Activated CD4-positive, alpha-beta T cell treated with anti-CD3 and anti-CD28 coated beads, Interleukin-2, amount 10 ng/mL, durations not matched to agents 7 days and 5 days (primary cell): ENCODE data around the gene MRPS33. TPM values are rescaled to one million over a fixed set of nuclear protein-coding genes. Genes with fewer than 3 reads are reported as not detected.
A peak's percentile ranks its signal among the peaks of the same experiment; 100 is the strongest.
"Not testable (repeated sequence)": the region's sequence is repeated elsewhere in the genome, so short reads cannot be mapped to it uniquely, and the experiment has no call there.

Experiments used
- CTCF ChIA-PET: fragments of 350-600 bp; sonication (Branson Sonifier 250); formaldehyde crosslinking; loops from one replicate; lab custom pipeline; 2021; ENCODE audit warnings: antibody characterized with exemption; lab: Charles Lee
- POLR2A ChIA-PET: fragments of 350-600 bp; sonication (Branson Sonifier 250); formaldehyde crosslinking; loops from one replicate; lab custom pipeline; 2021; ENCODE audit warnings: antibody characterized with exemption; lab: Charles Lee
- DNase-seq: peaks from one replicate; pipeline ENCODE4 v3.0.0-alpha.2; 2020
- H3K27ac Mint-ChIP-seq: one replicate; pipeline ENCODE4 v1.8.0; 2021; ENCODE audit warnings: mild to moderate bottlenecking, moderate library complexity, mixed read lengths
- H3K27me3 Mint-ChIP-seq: one replicate; pipeline ENCODE4 v1.8.0; 2021; ENCODE audit warnings: mixed read lengths
- H3K36me3 Mint-ChIP-seq: one replicate; pipeline ENCODE4 v1.8.0; 2021; ENCODE audit warnings: low read depth, mixed read lengths
- H3K4me1 Mint-ChIP-seq: one replicate; pipeline ENCODE4 v1.8.0; 2021; ENCODE audit warnings: mixed read lengths
- H3K4me3 Mint-ChIP-seq: one replicate; pipeline ENCODE4 v1.8.0; 2021; ENCODE audit warnings: mild to moderate bottlenecking, moderate library complexity, mixed read lengths
- H3K9me3 Mint-ChIP-seq: one replicate; pipeline ENCODE4 v1.8.0; 2021; ENCODE audit warnings: mixed read lengths
- total RNA-seq, 2 experiments: library from RNA; stranded (reverse); gene quantifications; one replicate each; pipeline ENCODE4 v1.2.3, GENCODE V29; 2021

Gene MRPS33
- total RNA-seq: 10 to 100 TPM; 69.1 to 72.6 TPM

DNA sequence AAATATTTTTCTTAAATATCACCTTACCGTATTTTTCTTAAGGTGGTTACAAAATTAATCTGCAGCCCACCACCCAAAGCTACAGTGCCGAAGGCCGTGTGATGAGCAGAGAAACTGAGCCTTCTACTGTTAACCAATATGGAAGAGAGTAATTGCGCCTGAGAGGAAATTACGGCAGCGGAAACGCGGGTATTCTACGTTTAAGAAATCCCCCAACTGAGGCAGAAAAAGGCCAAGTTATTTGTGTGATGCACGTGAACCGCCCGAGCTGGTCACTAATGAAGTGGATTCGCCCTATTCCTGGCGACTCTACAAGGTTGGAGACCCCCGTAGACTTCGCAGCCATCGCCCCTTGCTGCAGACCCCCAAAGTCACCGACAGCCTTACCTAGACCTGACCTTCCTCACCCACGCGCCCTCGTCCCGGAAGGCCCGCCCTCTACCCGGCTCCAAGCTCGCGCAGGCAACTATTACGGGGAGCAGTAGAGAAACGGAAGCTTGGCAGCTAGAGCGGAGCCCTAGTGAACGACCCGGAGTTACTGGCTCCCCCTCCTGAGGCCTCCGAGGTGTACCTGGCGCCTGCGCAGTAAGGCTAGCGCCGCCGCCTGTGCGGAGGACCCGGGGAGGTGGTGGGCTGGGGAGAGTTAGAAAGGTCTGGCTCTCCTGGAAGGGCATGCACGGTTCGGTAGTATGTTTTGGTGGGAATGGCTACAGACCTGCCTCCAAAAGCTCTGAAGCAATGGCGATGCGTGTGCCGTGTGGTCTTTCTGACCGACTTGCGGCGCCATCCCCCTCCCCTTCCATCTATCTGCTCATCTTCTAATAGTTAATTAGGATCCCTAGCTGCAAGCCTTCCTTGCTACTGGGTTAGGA, at the start of gene MRPS33:
Gene MRPS33, minus strand, starts transcription at position 429 of the 872 bp plus-strand sequence. CDS start 4,319 bp downstream, outside the sequence.
- H3K36me3 Mint-ChIP-seq: peaks cover 7% of the 10 kb centered on the region

GRCh38 chr7:141057788-141058187, 43.0 kb upstream of the MRPS33 start:
- DNase-seq: no peak
- POLR2A ChIA-PET: no interaction called here
- Mint-ChIP-seq H3K27me3 (peaks cover 14% of the 10 kb centered on the region), H3K36me3 (peaks cover 1% of the 10 kb centered on the region), H3K4me3 (no peak overlapping the region), H3K4me1 (peaks cover 17% of the 10 kb centered on the region), H3K27ac (no peak overlapping the region), H3K9me3 (peaks cover 4% of the 10 kb centered on the region)
- CTCF ChIA-PET: no interaction called here

More for the DNA sequence above, at the start of gene MRPS33:
- H3K9me3 Mint-ChIP-seq: peaks cover 7% of the 10 kb centered on the region
- CTCF ChIA-PET: interaction anchor here (0.5 to 3.1 kb wide), 16 partner anchors 9 to 723 kb away, joined by 3 to 14 read pairs (median 5); partner anchors contain the start of gene SSBP1
- peak; percentile 96 for DNase-seq
- H3K27ac Mint-ChIP-seq: peak within 1 kb of the TSS; percentile 98
- H3K4me1 Mint-ChIP-seq: peaks cover 38% of the 10 kb centered on the region
- POLR2A ChIA-PET: no interaction called here
- H3K27me3 Mint-ChIP-seq: peaks cover 21% of the 10 kb centered on the region
- peak within 1 kb of the TSS; percentile 94 for H3K4me3 Mint-ChIP-seq

GRCh38 chr7:141055146-141055545, 40.4 kb upstream of the MRPS33 start:
- no peak overlapping the region for H3K27ac Mint-ChIP-seq
- peaks cover 12% of the 10 kb centered on the region for H3K27me3 Mint-ChIP-seq
- CTCF ChIA-PET: no interaction called here
- H3K4me1 Mint-ChIP-seq: peaks cover 28% of the 10 kb centered on the region
- H3K36me3 Mint-ChIP-seq: peaks cover 1% of the 10 kb centered on the region
- peaks cover 4% of the 10 kb centered on the region for H3K9me3 Mint-ChIP-seq
- no peak for DNase-seq
- no peak overlapping the region for H3K4me3 Mint-ChIP-seq
- POLR2A ChIA-PET: no interaction called here

DNA sequence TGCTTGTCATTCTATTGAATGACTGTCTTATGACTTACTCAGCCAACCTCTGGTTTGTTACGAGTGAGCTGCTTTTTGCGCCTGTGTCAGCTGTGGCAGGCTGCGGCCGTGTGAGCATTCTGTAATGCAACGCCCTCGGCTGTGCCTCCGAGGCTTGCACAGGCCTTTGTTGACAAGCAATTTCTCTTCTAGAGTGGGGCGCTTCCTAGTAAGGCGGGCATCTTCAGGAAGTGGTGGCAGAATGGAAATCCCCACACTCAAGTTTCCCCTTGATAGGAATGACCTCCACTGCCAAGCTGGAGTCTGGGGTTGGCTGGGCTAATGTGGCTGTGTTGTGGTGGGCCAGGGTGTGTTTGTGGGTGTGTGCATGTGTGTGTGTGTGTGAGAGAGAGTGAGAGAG, 38.9 kb upstream of the MRPS33 start:
- Mint-ChIP-seq H3K27me3 (peaks cover 18% of the 10 kb centered on the region), H3K4me1 (peaks cover 28% of the 10 kb centered on the region), H3K36me3 (peaks cover 1% of the 10 kb centered on the region), H3K9me3 (peaks cover 4% of the 10 kb centered on the region), H3K27ac (peak overlapping the region; percentile 81), H3K4me3 (peak overlapping the region; percentile 9)
- DNase-seq: peak; percentile 59
- CTCF ChIA-PET: interaction anchor here (1.7 kb wide), 1 partner anchor 39 kb away, joined by 6 read pairs; the partner anchor contains the start of gene MRPS33
- POLR2A ChIA-PET: no interaction called here

DNA sequence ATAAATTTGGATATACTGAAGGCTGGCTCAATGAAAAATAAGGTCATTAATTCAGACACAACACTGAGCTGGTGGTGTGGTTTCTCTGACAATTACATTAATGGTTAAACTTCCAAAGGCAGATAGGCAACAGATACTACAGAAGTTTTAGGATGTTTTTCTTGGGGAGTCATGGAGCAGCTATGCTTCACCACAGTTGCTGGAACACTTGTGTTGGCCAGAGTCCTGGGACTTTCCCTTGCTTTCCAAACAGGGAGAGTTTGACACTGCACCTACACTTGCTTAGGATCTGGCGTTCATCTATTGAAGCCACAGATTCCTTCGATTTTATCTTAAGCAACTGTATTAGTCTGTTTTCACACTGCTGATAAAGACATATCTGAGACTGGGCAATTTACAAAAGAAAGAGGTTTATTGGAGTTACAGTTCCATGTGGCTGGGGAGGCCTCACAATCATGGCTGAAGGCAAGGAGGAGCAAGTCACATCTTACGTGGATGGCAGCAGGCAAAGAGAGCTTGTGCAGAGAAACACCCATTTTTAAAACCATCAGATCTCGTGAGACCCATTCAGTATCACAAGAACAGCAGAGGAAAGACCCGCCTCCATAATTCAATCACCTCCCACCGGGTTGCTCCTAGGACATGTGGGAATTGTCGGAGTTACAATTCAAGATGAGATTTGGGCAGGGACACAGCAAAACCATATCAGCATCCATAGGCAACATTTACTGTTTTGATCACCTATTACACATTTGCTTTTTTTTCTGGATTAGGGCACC, 31.3 kb upstream of the MRPS33 start:
- Mint-ChIP-seq H3K36me3 (no peaks in the 10 kb centered on the region), H3K4me1 (no peaks in the 10 kb centered on the region), H3K27me3 (peaks cover 26% of the 10 kb centered on the region), H3K27ac (no peak overlapping the region), H3K4me3 (no peak overlapping the region), H3K9me3 (no peaks in the 10 kb centered on the region)
- ChIA-PET POLR2A (no interaction called here), CTCF (no interaction called here)
- no peak for DNase-seq

GRCh38 chr7:141045126-141045841, 30.5 kb upstream of the MRPS33 start:
- no peak overlapping the region for H3K27ac Mint-ChIP-seq
- no peaks in the 10 kb centered on the region for H3K4me1 Mint-ChIP-seq
- DNase-seq: no peak
- ChIA-PET POLR2A (no interaction called here), CTCF (no interaction called here)
- no peak overlapping the region for H3K4me3 Mint-ChIP-seq
- peaks cover 27% of the 10 kb centered on the region for H3K27me3 Mint-ChIP-seq
- no peaks in the 10 kb centered on the region for H3K9me3 Mint-ChIP-seq
- no peaks in the 10 kb centered on the region for H3K36me3 Mint-ChIP-seq

- ChIA-PET POLR2A (no interaction called here), CTCF (no interaction called here)
- Mint-ChIP-seq H3K9me3 (no peaks in the 10 kb centered on the region), H3K4me3 (no peak overlapping the region), H3K27me3 (peaks cover 26% of the 10 kb centered on the region), H3K36me3 (no peaks in the 10 kb centered on the region), H3K4me1 (no peaks in the 10 kb centered on the region), H3K27ac (no peak overlapping the region)
- DNase-seq: no peak
Observed at GRCh38 chr7:141043616-141044015, 28.9 kb upstream of the MRPS33 start.

DNA sequence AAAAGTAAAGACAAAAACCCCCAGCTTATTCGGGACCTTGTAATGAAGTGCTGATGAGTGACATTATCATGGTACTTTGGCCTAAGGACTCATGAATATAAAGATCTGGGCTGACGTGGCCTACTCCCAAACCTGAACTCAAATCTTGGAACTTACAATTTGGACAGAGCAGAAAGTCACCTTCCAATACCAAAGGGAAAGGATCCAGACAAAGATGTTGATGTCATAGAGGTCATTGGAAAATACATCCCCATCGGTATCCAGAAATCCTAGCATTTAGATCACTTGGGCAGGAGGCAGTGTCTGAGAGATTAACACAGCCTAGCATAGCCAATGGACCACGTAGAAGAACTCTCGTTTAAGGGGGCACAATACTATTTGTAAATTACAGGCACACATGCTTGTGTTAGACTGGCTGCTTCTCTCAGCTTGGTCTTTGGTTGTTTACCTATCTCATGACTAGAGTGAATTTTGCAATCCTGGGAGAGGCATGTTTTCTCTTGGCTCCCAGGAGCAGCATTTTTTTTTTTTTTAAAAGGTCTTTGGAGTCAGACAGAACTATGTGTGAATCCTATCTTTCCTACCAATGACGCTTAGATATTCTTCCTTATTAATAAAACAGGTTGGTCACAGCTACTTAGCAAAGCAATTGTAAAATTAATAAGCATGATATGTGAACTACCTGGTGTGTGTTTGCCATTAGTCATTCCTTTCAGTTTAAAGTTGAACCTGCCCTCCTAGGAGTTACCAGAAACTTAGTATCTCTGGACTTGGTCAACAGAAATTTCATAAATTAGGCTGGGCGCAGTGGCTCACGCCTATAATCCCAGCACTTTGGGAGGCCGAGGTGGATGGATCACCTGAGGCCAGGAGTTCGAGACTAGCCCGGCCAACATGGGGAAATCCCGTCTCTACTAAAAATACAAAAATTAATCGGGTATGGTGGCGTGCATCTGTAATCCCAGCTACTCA, 27.8 kb upstream of the MRPS33 start:
- peaks cover 22% of the 10 kb centered on the region for H3K27me3 Mint-ChIP-seq
- H3K9me3 Mint-ChIP-seq: no peaks in the 10 kb centered on the region
- H3K4me1 Mint-ChIP-seq: no peaks in the 10 kb centered on the region
- ChIA-PET POLR2A (no interaction called here), CTCF (interaction anchor here (0.5 to 0.6 kb wide), 3 partner anchors 25 to 1512 kb away, joined by 3 to 4 read pairs (median 3); no protein-coding TSS in a partner anchor)
- H3K27ac Mint-ChIP-seq: no peak overlapping the region
- H3K36me3 Mint-ChIP-seq: no peaks in the 10 kb centered on the region
- H3K4me3 Mint-ChIP-seq: no peak overlapping the region
- DNase-seq: no peak

DNA sequence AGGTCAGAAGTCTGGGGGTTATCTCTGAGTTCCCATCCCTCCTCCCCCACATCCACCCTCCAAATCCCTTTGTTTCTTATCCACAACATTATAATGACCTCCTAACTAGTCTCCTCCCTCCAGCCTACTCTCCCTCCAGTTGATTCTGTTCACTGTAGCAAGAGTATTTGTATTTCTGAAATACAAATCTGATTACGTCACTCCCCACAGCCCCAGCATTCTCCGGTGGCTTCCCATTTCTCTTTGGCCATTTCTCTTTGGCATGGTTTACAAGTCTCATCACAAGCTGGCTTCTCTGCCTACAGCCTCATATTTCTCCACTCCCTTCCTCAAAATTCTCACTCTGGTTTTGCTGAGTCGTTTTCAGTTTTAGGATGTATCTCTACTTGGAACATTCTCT, 24.6 kb upstream of the MRPS33 start:
- Mint-ChIP-seq H3K27ac (no peak overlapping the region), H3K27me3 (peaks cover 18% of the 10 kb centered on the region), H3K9me3 (no peaks in the 10 kb centered on the region), H3K36me3 (no peaks in the 10 kb centered on the region), H3K4me1 (no peaks in the 10 kb centered on the region), H3K4me3 (no peak overlapping the region)
- CTCF ChIA-PET: no interaction called here
- POLR2A ChIA-PET: no interaction called here
- DNase-seq: no peak

- H3K4me1 Mint-ChIP-seq, H3K4me3 Mint-ChIP-seq, CTCF ChIA-PET, H3K9me3 Mint-ChIP-seq, H3K36me3 Mint-ChIP-seq, POLR2A ChIA-PET, DNase-seq, H3K27ac Mint-ChIP-seq: not testable (repeated sequence)
- peaks cover 18% of the 10 kb centered on the region for H3K27me3 Mint-ChIP-seq
Observed at GRCh38 chr7:141038100-141038499, 23.3 kb upstream of the MRPS33 start.

DNA sequence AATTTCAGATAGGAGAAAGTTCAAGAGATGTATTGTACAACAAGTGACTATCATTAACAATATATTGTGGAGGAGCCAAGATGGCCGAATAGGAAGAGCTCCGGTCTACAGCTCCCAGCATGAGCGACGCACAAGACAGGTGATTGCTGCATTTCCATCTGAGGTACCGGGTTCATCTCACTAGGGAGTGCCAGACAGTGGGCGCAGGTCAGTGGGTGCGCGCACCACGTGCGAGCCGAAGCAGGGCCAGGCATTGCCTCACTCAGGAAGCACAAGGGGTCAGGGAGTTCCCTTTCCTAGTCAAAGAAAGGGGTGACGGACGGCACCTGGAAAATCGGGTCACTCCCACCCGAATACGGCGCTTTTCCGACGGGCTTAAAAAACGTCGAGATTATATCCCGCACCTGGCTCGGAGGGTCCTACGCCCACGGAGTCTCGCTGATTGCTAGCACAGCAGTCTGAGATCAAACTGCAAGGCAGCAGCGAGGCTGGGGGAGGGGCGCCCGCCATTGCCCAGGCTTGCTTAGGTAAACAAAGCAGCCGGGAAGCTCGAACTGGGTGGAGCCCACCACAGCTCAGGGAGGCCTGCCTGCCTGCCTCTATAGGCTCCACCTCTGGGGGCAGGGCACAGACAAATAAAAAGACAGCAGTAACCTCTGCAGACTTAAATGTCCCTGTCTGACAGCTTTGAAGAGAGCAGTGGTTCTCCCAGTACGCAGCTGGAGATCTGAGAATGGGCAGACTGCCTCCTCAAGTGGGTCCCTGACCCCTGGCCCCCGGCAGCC, 18.0 kb upstream of the MRPS33 start:
- not testable (repeated sequence) for H3K4me1 Mint-ChIP-seq

More for the DNA sequence above, 18.0 kb upstream of the MRPS33 start:
- H3K9me3 Mint-ChIP-seq, H3K27ac Mint-ChIP-seq, POLR2A ChIA-PET, H3K36me3 Mint-ChIP-seq, DNase-seq, H3K4me3 Mint-ChIP-seq, CTCF ChIA-PET: not testable (repeated sequence)
- peaks cover 29% of the 10 kb centered on the region for H3K27me3 Mint-ChIP-seq
